HG02588 (cell line): ENCODE results near the gene KCNQ1.

ENCODE experiments used
- ATAC-seq: cut with Tn5 transposase; IDR thresholded peaks from one replicate; pipeline ENCODE4 v1.9.1; 2021; ENCODE audit warnings: mild to moderate bottlenecking, moderate library complexity; ENCODE audit not compliant: unreplicated experiment

Gene KCNQ1

GRCh38 chr11:2674658-2675131 is 229.9 kb downstream of the KCNQ1 start:
- no peak for ATAC-seq

GRCh38 chr11:2675540-2675939 is 230.7 kb downstream of the KCNQ1 start:
- no peak for ATAC-seq

DNA sequence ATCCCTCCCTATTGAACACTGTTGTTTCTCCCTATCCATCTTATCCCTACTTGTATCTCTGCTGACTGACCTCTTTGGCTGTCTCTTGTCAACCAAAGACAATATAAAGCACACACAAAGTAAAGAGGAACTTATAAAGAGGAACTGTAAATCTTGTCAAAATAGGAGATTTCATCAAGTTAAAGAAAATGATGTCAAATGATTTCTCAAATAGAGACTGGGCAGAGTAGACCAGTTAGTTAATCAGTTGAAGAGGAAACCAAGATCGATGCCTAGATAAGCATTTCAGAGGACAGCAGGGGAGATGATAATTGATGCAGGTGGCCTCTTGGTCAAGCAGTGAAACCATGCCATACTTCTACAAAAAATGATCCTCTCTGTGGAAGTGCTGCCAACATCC is 232.3 kb downstream of the KCNQ1 start:
- ATAC-seq = no peak

DNA sequence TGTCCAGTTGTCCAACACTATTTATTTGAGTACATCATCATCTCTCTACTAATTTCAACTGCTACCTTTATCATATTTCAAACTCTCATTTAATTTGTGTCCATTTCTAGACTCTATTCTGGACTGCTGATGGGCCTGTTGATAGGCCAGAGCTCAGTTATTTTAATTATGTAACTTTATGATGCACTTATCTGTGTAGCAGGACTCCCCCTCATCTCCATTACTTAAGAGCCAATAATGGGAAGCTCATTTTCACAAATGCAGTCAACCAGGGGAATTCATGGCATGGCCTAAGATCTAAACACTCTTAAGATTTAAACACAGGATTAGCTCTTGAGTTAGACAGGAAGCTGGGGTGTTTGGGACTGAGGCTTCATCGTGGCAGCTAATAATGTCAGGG is 233.6 kb downstream of the KCNQ1 start:
- no peak for ATAC-seq

DNA sequence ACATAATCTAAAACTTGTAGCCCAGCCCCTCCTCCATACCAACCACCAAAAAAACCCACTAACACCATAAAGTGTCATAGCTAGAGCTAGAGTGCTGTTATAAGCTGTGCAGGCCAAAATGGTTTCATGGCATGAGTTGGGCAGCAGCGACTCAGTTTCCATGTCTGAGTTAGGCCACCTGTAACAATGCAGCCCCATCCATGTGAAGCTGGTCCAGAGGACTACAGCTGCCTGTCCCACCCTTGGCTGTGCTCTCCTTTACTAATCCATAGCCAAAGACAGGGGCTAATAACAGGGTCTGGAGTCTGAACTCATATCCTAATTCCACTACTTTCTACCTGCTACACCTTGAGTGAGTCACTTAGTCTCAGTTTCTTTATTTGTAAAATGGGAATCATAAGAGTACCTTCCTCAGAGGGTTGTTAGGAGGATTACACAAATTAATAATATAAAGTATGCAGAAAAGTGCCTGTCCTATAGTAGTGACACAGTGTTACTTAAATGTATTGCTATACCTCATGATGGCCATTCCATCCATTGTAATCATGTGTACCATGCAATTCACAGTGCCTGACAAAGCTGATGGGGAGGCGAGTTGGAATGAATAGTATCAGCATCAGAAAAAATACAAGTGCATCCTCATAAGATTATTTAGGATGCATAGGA is 234.3 kb downstream of the KCNQ1 start:
- no peak for ATAC-seq

GRCh38 chr11:2681408-2682145 is 236.8 kb downstream of the KCNQ1 start:
- ATAC-seq = no peak

DNA sequence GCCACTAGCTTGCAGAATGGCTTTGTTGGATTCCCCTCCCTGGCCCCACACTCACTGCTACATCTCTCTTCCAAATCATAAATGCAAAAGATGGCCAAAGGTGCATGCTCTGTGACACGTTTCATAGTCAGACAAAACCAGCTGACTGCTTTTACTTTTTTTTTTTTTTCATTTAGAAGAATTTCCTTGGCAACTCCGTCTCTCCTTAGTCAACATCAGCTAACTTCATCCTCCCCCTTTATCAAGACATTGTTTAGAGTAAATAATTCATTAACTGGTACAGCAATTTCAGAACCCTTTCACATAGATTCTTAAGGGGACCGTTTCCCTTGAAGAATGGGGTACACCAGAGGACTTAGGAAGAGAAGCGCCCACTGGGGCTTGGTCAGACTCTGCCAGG is 239.0 kb downstream of the KCNQ1 start:
- no peak for ATAC-seq

DNA sequence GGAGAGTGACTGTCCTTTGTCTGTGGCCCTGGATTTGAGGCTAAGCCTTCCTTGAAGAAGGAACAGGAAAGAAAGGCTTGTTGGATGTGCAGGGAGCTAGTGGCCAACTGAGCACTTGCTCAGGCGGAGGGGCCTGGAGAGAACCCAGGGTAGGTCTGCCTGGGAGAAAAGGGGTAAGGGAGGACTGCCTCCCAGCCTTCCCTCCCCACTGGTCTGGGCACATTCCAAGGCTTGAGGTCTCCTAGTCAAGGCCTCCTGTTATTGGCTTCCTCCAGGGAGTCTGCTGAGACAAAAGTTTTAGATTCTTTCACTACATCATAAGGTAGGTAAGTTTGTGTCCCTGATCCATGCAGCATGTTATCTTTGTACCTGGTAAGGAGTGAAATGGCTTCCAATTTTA is 239.8 kb downstream of the KCNQ1 start:
- ATAC-seq = no peak

DNA sequence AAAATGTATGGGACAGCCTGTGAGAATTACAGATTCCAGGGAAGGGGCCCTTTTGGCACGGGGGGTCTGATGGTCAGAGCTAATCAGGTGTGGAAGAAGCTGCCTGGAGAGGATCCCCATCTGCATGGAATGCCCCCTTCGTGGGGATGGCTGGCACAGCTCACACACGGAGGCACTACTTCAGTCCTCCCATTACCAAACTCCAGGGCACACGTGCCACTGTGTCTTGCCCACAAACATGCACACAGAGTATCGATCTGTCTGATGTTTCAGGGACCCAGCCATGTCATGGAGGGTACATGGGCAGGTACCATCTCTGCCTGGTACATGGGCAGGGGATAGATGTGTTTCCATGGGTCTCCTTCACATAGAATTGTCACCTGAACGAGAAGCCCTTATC is 240.2 kb downstream of the KCNQ1 start:
- ATAC-seq = no peak

DNA sequence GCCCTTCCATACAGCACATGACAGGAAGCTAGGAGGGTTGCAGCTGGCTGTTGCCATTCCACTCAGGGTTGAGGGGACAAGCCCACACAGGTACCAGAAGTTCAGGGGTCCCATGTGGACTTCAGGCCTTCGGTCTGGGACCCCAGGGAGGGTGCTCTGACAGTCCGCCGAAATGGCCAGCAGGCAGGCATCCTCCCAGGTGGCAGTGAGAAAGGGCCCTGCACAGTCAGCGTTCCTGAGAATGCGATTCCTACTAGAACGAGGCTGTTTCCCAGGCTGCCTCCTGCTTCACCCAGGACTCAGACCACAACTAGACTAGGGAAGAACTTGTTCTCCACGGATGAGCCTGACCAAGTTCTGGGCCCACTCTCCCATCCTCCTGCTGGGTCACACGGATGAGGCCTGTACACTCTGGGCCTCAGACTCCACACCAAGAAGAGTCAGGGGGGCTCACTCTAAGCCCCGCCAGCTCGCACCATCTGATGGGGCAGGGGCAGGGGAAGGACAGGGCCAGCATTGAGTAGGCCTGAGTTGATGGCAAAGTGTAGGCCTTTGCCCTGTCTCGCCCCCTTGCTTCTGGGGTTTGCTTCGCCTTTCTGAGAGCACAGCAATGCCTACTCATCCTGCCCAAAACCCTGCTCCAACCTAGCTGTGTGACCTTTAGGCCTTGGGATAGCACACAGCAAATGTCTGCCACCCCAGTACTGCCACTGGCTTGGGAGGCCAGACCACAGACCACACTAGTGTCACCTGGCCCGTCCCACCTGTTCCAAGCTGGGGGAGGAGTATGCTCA is 241.0 kb downstream of the KCNQ1 start:
- ATAC-seq = no peak

- ATAC-seq = no peak
Observed at GRCh38 chr11:2686360-2687222, 241.8 kb downstream of the KCNQ1 start.

DNA sequence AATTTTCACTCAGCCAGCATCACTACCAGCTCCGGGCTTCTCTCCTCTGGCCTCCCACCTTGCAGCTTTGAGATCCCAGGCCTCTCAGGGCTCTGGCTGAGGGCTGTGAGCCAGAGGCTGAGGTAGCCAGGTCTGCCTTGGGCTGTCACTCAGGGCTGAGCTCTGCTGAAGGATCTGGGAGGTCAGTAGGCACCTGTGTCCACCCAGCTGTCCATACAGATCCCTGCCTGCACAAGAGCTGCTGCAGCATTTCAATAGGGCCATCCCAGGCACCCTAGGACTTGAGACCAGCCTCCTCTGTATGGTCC is 242.4 kb downstream of the KCNQ1 start:
- ATAC-seq = no peak

DNA sequence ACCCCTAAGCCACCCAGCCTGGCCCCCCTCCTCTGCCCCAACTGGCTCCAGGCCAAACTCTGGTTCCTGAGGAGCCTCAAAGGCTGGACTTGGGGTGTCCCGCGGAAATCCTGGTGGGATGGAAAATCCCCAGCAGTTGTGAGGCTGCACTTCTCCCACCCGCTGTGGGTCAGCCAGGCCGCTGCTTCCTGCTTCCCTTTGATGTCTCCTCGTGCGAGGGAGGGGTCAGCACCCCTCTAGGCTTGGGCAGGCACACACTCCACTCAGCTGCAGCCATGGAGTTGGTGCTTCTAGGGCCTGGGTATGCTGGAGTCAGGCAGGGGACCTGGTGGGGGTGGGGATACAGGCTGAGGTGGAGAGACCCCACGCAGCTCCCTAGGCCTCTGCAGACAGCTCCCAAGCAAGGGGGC is 243.0 kb downstream of the KCNQ1 start:
- no peak for ATAC-seq

DNA sequence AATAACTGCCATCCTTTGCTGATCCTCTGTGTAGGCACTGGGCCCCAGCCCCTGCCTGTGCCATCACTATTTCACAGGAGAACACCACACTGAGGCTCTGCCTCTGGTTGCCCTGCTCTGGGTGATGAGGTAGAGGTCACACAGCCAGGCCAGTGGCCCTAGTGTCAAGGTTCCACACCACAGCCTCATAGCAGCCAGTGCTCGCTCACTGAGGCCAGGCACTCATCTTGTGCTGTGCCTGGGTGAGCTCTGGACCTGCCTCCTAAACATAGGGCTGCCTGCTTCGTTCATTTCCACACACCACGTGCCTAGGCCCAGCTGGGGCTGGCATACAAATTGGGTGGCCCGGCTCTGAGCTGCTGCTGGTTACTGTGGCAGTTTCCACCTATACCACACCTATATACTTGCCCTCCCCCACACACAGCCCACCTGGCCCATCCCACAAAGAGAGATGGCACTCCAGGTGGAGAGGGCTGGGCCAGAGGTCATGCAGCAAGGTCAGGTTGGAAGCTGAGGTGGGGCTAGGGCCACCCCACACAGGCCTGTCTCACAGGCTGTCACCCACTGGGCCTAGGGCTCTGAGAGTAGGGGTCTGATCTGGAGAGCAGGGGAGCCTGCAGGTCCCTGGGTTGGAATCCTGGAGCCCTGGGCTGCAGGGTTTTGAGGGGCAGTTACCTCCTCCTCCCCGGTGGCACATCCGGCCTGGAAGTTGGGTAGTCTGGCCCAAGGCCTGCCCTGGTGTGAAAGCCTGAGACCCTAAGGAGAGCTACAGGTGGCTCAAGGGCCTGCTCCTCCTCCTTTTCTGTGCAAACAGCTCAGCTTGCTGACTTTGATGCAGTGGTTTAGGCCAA is 243.8 kb downstream of the KCNQ1 start:
- ATAC-seq = no peak

GRCh38 chr11:2689651-2690575 is 245.1 kb downstream of the KCNQ1 start:
- ATAC-seq = no peak

GRCh38 chr11:2690596-2691354 is 246.0 kb downstream of the KCNQ1 start:
- ATAC-seq = no peak

DNA sequence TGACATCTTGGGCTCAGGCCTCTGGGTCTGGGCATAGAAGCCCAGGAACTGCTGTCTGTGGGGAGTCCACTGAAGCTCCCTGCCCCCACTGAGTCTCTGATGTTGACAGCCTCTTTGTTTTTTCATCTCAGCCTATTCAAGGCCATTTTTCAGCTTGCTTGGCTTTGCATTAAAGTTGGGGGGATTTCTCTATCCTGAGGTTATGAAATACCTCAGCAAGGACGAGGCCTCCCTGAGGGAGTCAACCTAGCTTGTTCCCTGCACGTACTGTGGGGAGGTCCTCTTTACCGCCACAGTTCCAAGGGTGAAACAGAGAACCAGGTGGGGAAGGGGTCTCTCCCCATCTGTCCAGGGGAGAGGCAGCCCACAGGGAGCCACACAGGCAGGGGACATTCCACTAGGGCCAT is 246.6 kb downstream of the KCNQ1 start:
- no peak for ATAC-seq
